Kidney (tissue), 14 donors: ENCODE results near the gene RNF214. TPM values are rescaled to one million over a fixed set of nuclear protein-coding genes. Genes with fewer than 3 reads are reported as not detected.

Source experiments
- DNase-seq, 5 donors: peaks; one replicate each; pipeline ENCODE4 v3.0.0-alpha.2; 2013 to 2020
- FAIRE-seq: peaks from 2 replicates; lab custom pipeline; 2012; peaks lifted over from hg19 to GRCh38; lab: Jason Lieb, UNC
- H3K27ac ChIP-seq, 2 donors: one replicate each; pipeline ENCODE4 v1.7.0; 2013; ENCODE audit warnings: low read depth in 2 of 2, low read length in 2 of 2, inconsistent platforms in 1 of 2
- H3K27me3 ChIP-seq: one replicate; pipeline ENCODE4 v1.7.1; 2013; ENCODE audit warnings: low read length, inconsistent platforms; ENCODE audit not compliant: control insufficient read depth, insufficient read depth
- H3K36me3 ChIP-seq, 3 donors: one replicate each; pipeline versions ENCODE4 v1.7.0 to v1.7.1; 2013; ENCODE audit warnings: low read length in 3 of 3, control low read depth in 1 of 3, inconsistent platforms in 1 of 3; ENCODE audit not compliant: insufficient read depth in 3 of 3, control insufficient read depth in 2 of 3
- H3K4me1 ChIP-seq, 3 donors: one replicate each; pipeline versions ENCODE4 v1.7.0 to v1.7.1; 2013; ENCODE audit warnings: low read length in 3 of 3, inconsistent platforms in 1 of 3, low read depth in 1 of 3; ENCODE audit not compliant: control insufficient read depth in 2 of 3, insufficient read depth in 2 of 3
- H3K4me3 ChIP-seq, 3 donors: one replicate each; pipeline versions ENCODE4 v1.7.0 to v1.8.1; 2013; ENCODE audit warnings: low read length in 3 of 3, control low read depth in 1 of 3, inconsistent platforms in 1 of 3
- H3K9ac ChIP-seq, 3 donors: one replicate each; pipeline versions ENCODE4 v1.7.0 to v1.7.1; 2013; ENCODE audit warnings: low read length in 3 of 3, control low read depth in 1 of 3, inconsistent platforms in 1 of 3
- H3K9me3 ChIP-seq, 3 donors: one replicate each; pipeline versions ENCODE4 v1.7.0 to v1.7.1; 2013; ENCODE audit warnings: low read length in 3 of 3, control low read depth in 1 of 3, inconsistent platforms in 1 of 3; ENCODE audit not compliant: control insufficient read depth in 2 of 3, insufficient read depth in 1 of 3
- CTCF ChIP-seq: IDR thresholded peaks from 3 replicates; pipeline ENCODE4 v1.5.1; 2012; ENCODE audit warnings: mild to moderate bottlenecking, moderate library complexity, borderline replicate concordance; ENCODE audit not compliant: insufficient read depth; ENCODE audit errors: extremely low read depth
- intact Hi-C: fragments of 100-400 bp; cut with DNase I; formaldehyde crosslinking; loops from one replicate; pipeline ENCODE4 v1.11.1; 2022
- polyA plus RNA-seq: library from polyadenylated mRNA; stranded (reverse); fragments of 350-450 nt; fragmentation: Illumina TruSeq; extraction: RNeasy Lipid Tissue Mini Kit (QIAGEN cat#74804); gene quantifications from one replicate; pipeline ENCODE4 v1.2.3, GENCODE V29; 2014; ENCODE audit warnings: low read depth, low replicate concordance; ENCODE audit not compliant: insufficient read depth
- total RNA-seq: library from RNA; stranded (reverse); fragmentation: NEBNext Ultra II Directional; extraction: Animal tissue kit (Norgen Biotek cat#: 25700); gene quantifications from one replicate; pipeline ENCODE4 v1.2.1, GENCODE V29; 2021
- donor health status: control.
- donor health status: control.
- donor health status: control.
- donor health status: control.
- donor health status: control.
- donor health status: DM: yes; HTN: yes; CAD: no.
- donor health status: Normal renal cell carcinoma (clear cell type).

The RNF214 gene
- total and polyA plus RNA-seq, 2 donors from 2014 or later, result 8.5 to 24.7 TPM

GRCh38 chr11:117189191-117189940 lies 43.1 kb upstream of the RNF214 start:
- intact Hi-C loops, result no loop called here
- Histone ChIP-seq H3K36me3 (peaks cover 0 to 36% (median 24%) of the 10 kb centered on the region in 3 donors), H3K4me3 (no peak overlapping the region), H3K27me3 (no peaks in the 10 kb centered on the region), H3K4me1 (no peaks in the 10 kb centered on the region), H3K9ac (no peak overlapping the region), H3K27ac (no peak overlapping the region), H3K9me3 (no peaks in the 10 kb centered on the region)
- no peak for TF ChIP-seq CTCF
- FAIRE-seq (no peak), DNase-seq (peak in 1 of 5 donors; percentile 69)

GRCh38 chr11:117189941-117190544 lies 42.4 kb upstream of the RNF214 start:
- no peak for TF ChIP-seq CTCF
- intact Hi-C loops, result no loop called here
- DNase-seq (peak in 2 of 5 donors; percentile 27 to 56), FAIRE-seq (no peak)
- H3K27me3 ChIP-seq, result no peaks in the 10 kb centered on the region
- H3K36me3 ChIP-seq, result peaks cover 0 to 34% (median 24%) of the 10 kb centered on the region in 3 donors
- H3K4me3 ChIP-seq, result no peak overlapping the region
- H3K27ac ChIP-seq, result no peak overlapping the region
- no peaks in the 10 kb centered on the region for H3K9me3 ChIP-seq
- H3K9ac ChIP-seq, result no peak overlapping the region
- H3K4me1 ChIP-seq, result no peaks in the 10 kb centered on the region

GRCh38 chr11:117191680-117192400 lies 40.6 kb upstream of the RNF214 start:
- Histone ChIP-seq H3K9ac (no peak overlapping the region), H3K27ac (no peak overlapping the region), H3K36me3 (peaks cover 0 to 34% (median 24%) of the 10 kb centered on the region in 3 donors), H3K27me3 (no peaks in the 10 kb centered on the region), H3K4me3 (no peak overlapping the region), H3K9me3 (no peaks in the 10 kb centered on the region), H3K4me1 (no peaks in the 10 kb centered on the region)
- DNase-seq (peak in 1 of 5 donors; percentile 69), FAIRE-seq (no peak)
- TF ChIP-seq CTCF, result no peak
- intact Hi-C loops, result no loop called here
